Breast epithelium (tissue), 4 donors: ENCODE measurements around the gene KCNC1. TPM values are rescaled to one million over a fixed set of nuclear protein-coding genes. Genes with fewer than 3 reads are reported as not detected.
A peak's percentile ranks its signal among the peaks of the same experiment; 100 is the strongest.

ENCODE experiments used
- DNase-seq, 2 donors: peaks; one replicate each; pipeline ENCODE4 v3.0.0-alpha.2; 2019; ENCODE audit warnings: low spot score in 2 of 2
- H3K27ac ChIP-seq, 2 donors: fragments of 200-600 bp; sonication (generic) in 1 of 2; one replicate each; pipeline ENCODE4 v1.5.1; 2016 to 2019; ENCODE audit warnings: mild to moderate bottlenecking in 1 of 2
- H3K27me3 ChIP-seq, 2 donors: fragments of 200-600 bp; sonication (generic) in 1 of 2; one replicate each; pipeline versions ENCODE4 v1.5.1 to v1.6.0; 2017 to 2019; ENCODE audit warnings: control low read depth in 1 of 2, mild to moderate bottlenecking in 1 of 2
- H3K36me3 ChIP-seq: fragments of 200-600 bp; one replicate; pipeline ENCODE4 v1.5.1; 2019
- H3K4me1 ChIP-seq, 2 donors: fragments of 200-600 bp; sonication (generic); one replicate each; pipeline ENCODE4 v1.5.1; 2016 to 2019; ENCODE audit warnings: control low read depth in 1 of 2
- H3K4me3 ChIP-seq, 3 donors: fragments of 200-600 bp; sonication (generic); 1 replicate in 2 of 3; 2 replicates in 1 of 3; pipeline ENCODE4 v1.5.1; 2016 to 2019; ENCODE audit warnings: mild to moderate bottlenecking in 3 of 3, moderate library complexity in 2 of 3
- H3K9me3 ChIP-seq, 2 donors: fragments of 200-600 bp; sonication (generic) in 1 of 2; one replicate each; pipeline ENCODE4 v1.5.1; 2016 to 2019; ENCODE audit warnings: control low read depth in 1 of 2
- POLR2A ChIP-seq: fragments of 450-650 bp; IDR thresholded peaks from one replicate; pipeline ENCODE4 v1.6.1; 2016; ENCODE audit warnings: antibody characterized with exemption, mild to moderate bottlenecking, moderate library complexity
- POLR2AphosphoS5 ChIP-seq, 3 donors: sonication (generic); formaldehyde crosslinking; IDR thresholded peaks; one replicate each; pipeline ENCODE4 v1.6.1; 2017; ENCODE audit warnings: antibody characterized with exemption in 3 of 3
- intact Hi-C: fragments of 100-400 bp; cut with DNase I; formaldehyde crosslinking; loops from one replicate; pipeline ENCODE4 v1.15.1; 2023; ENCODE audit warnings: low total_unique reads
- total RNA-seq, 3 donors: library from RNA; depleted of rRNA; stranded (reverse); fragments of >200 nt; gene quantifications; one replicate each; pipeline ENCODE4 v1.1.0, GENCODE V29; 2016
- TF ChIP-seq, protein P1 (sequence below), 3 donors: fragments of 450-650 bp; IDR thresholded peaks; one replicate each; pipeline ENCODE4 v1.5.1; 2016 to 2017; ENCODE audit warnings: antibody characterized with exemption in 3 of 3, mild to moderate bottlenecking in 3 of 3, moderate library complexity in 3 of 3

The KCNC1 gene
- total RNA-seq, 3 donors from 2014 or later = 0.15 TPM; not detected in 2

DNA sequence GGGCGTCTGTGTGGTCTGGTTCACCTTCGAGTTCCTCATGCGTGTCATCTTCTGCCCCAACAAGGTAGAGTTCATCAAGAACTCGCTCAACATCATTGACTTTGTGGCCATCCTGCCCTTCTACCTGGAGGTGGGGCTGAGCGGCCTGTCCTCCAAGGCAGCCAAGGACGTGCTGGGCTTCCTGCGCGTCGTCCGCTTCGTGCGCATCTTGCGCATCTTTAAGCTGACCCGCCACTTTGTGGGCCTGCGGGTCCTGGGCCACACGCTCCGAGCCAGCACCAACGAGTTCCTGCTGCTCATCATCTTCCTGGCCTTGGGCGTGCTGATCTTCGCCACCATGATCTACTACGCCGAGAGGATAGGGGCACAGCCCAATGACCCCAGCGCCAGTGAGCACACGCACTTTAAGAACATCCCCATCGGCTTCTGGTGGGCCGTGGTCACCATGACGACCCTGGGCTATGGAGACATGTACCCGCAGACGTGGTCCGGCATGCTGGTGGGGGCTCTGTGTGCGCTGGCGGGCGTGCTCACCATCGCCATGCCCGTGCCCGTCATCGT lies 37.3 kb downstream of the KCNC1 start:
- H3K4me3 ChIP-seq = no peak overlapping the region
- intact Hi-C loops = no loop called here
- H3K9me3 ChIP-seq = no peaks in the 10 kb centered on the region
- H3K27ac ChIP-seq = no peak overlapping the region
- H3K4me1 ChIP-seq = no peaks in the 10 kb centered on the region
- TF ChIP-seq POLR2AphosphoS5 (IDR thresholded peaks at IDR 0.05) (no peak), POLR2A (no peak)
- TF ChIP-seq, protein P1, sequence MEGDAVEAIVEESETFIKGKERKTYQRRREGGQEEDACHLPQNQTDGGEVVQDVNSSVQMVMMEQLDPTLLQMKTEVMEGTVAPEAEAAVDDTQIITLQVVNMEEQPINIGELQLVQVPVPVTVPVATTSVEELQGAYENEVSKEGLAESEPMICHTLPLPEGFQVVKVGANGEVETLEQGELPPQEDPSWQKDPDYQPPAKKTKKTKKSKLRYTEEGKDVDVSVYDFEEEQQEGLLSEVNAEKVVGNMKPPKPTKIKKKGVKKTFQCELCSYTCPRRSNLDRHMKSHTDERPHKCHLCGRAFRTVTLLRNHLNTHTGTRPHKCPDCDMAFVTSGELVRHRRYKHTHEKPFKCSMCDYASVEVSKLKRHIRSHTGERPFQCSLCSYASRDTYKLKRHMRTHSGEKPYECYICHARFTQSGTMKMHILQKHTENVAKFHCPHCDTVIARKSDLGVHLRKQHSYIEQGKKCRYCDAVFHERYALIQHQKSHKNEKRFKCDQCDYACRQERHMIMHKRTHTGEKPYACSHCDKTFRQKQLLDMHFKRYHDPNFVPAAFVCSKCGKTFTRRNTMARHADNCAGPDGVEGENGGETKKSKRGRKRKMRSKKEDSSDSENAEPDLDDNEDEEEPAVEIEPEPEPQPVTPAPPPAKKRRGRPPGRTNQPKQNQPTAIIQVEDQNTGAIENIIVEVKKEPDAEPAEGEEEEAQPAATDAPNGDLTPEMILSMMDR (IDR thresholded peaks at IDR 0.05) = no peak
- DNase-seq = peak in 1 of 2 donors; percentile 45
- H3K27me3 ChIP-seq = no peaks in the 10 kb centered on the region
- no peaks in the 10 kb centered on the region for H3K36me3 ChIP-seq

GRCh38 chr11:17772704-17773600 lies 38.4 kb downstream of the KCNC1 start:
- peak in 1 of 2 donors; percentile 34 for DNase-seq
- intact Hi-C loops = no loop called here
- no peaks in the 10 kb centered on the region for H3K9me3 ChIP-seq
- no peaks in the 10 kb centered on the region for H3K36me3 ChIP-seq
- no peak overlapping the region for H3K27ac ChIP-seq
- H3K4me1 ChIP-seq = no peaks in the 10 kb centered on the region
- H3K4me3 ChIP-seq = no peak overlapping the region
- H3K27me3 ChIP-seq = no peaks in the 10 kb centered on the region
- no peak for TF ChIP-seq POLR2AphosphoS5 (IDR thresholded peaks at IDR 0.05)
- TF ChIP-seq, protein P1 (IDR thresholded peaks at IDR 0.05) = no peak
- no peak for TF ChIP-seq POLR2A

- H3K4me3 ChIP-seq = no peak overlapping the region
- H3K36me3 ChIP-seq = no peaks in the 10 kb centered on the region
- TF ChIP-seq, protein P1 (IDR thresholded peaks at IDR 0.05) = no peak
- no peak for TF ChIP-seq POLR2A
- TF ChIP-seq POLR2AphosphoS5 (IDR thresholded peaks at IDR 0.05) = no peak
- intact Hi-C loops = no loop called here
- H3K9me3 ChIP-seq = no peaks in the 10 kb centered on the region
- DNase-seq = peak in 1 of 2 donors; percentile 27
- no peak overlapping the region for H3K27ac ChIP-seq
- H3K27me3 ChIP-seq = no peaks in the 10 kb centered on the region
- no peaks in the 10 kb centered on the region for H3K4me1 ChIP-seq
Observed at GRCh38 chr11:17773674-17774073, 39.1 kb downstream of the KCNC1 start.

DNA sequence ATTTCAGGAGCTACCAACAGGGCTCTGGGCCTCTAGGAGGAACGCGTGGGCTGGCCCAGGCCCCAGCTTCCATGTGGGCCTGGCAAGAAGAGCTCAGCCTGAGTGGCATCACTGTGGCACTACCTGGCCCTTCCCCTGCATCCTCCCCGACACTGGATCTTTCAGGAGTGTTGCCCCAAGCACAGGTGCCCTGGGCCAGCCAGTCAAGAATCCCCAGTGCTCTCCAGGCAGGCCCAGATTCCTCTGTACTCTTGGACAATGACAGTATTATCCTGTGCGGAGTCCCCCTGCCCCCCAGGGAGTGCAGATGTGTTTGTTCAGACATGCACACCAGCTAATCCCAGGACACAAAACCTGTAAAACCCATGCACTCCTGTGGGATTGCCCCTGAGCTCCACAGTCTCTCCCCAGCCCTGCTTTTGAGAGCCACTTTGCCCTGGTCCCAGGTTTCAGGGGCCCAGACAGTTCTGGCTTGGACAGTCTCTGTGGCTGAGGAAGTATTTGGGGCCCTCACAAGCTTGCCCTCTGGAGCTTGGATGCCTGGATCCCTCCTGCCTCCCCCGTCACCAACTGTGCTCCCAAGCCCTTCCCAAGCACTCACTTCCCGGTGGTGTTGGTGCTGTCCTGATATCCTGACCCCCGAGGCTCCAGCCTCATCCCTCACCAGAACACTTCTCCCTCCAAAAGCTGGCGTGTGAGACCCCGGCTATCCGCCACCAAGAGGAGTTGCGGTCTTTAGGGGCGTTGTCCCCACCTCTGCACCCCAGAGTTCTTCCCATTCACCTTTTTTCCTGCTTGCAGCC lies 39.9 kb downstream of the KCNC1 start:
- Histone ChIP-seq H3K27ac (no peak overlapping the region), H3K36me3 (no peaks in the 10 kb centered on the region), H3K9me3 (no peaks in the 10 kb centered on the region), H3K27me3 (no peaks in the 10 kb centered on the region), H3K4me3 (no peak overlapping the region), H3K4me1 (no peaks in the 10 kb centered on the region)
- DNase-seq = peak in 1 of 2 donors; percentile 45
- TF ChIP-seq POLR2A = no peak
- intact Hi-C loops = no loop called here

GRCh38 chr11:17775035-17775348 lies 40.4 kb downstream of the KCNC1 start:
- Histone ChIP-seq H3K4me3 (no peak overlapping the region), H3K36me3 (no peaks in the 10 kb centered on the region), H3K27ac (no peak overlapping the region), H3K9me3 (no peaks in the 10 kb centered on the region), H3K4me1 (no peaks in the 10 kb centered on the region), H3K27me3 (no peaks in the 10 kb centered on the region)
- intact Hi-C loops = no loop called here
- TF ChIP-seq, protein P1 (IDR thresholded peaks at IDR 0.05) = no peak
- no peak for TF ChIP-seq POLR2AphosphoS5 (IDR thresholded peaks at IDR 0.05)
- TF ChIP-seq POLR2A = no peak
- peak in 1 of 2 donors; percentile 31 for DNase-seq
